Immature natural killer cell (primary cell): Measurements from ENCODE around the gene CCNY. TPM values are rescaled to one million over a fixed set of nuclear protein-coding genes. Genes with fewer than 3 reads are reported as not detected.

Experiments used
- DNase-seq, 3 donors: peaks; one replicate each; pipeline ENCODE4 v3.0.0; 2022; ENCODE audit warnings: mixed read lengths in 1 of 3
- H3K27ac Mint-ChIP-seq, 6 donors: one replicate each; pipeline ENCODE4 v1.8.0; 2020; ENCODE audit warnings: mixed read lengths in 6 of 6, mild to moderate bottlenecking in 5 of 6, inconsistent platforms in 4 of 6, moderate library complexity in 3 of 6
- H3K27me3 Mint-ChIP-seq, 3 donors: one replicate each; pipeline ENCODE4 v1.8.0; 2020 to 2021; ENCODE audit warnings: low read depth in 3 of 3, mild to moderate bottlenecking in 3 of 3, mixed read lengths in 3 of 3, moderate library complexity in 3 of 3, inconsistent platforms in 1 of 3
- H3K36me3 Mint-ChIP-seq, 3 donors: one replicate each; pipeline ENCODE4 v1.8.0; 2020; ENCODE audit warnings: mixed read lengths in 3 of 3, inconsistent platforms in 2 of 3, mild to moderate bottlenecking in 2 of 3
- H3K4me1 Mint-ChIP-seq, 2 donors: one replicate each; pipeline ENCODE4 v1.8.0; 2020; ENCODE audit warnings: inconsistent platforms in 2 of 2, mild to moderate bottlenecking in 2 of 2, mixed read lengths in 2 of 2, moderate library complexity in 1 of 2
- H3K4me3 Mint-ChIP-seq, 5 donors: one replicate each; pipeline ENCODE4 v1.8.0; 2020; ENCODE audit warnings: mild to moderate bottlenecking in 5 of 5, mixed read lengths in 5 of 5, inconsistent platforms in 3 of 5, moderate library complexity in 3 of 5
- H3K9me3 Mint-ChIP-seq, 6 donors: one replicate each; pipeline ENCODE4 v1.8.0; 2020; ENCODE audit warnings: mild to moderate bottlenecking in 6 of 6, mixed read lengths in 6 of 6, inconsistent platforms in 4 of 6, moderate library complexity in 3 of 6
- polyA plus RNA-seq, 3 donors: library from polyadenylated mRNA; unstranded; fragments of 300-500 nt; fragmentation: Illumina TruSeq; gene quantifications; one replicate each; pipeline ENCODE4 v1.2.3, GENCODE V29; 2021

The CCNY gene
- polyA plus RNA-seq, 3 donors from 2014 or later: 7.8 to 13.2 (median 12.4) TPM

- DNase-seq: no peak
- H3K9me3 Mint-ChIP-seq: no peaks in the 10 kb centered on the region
Measured at GRCh38 chr10:35579726-35580422, 243.6 kb downstream of the CCNY start.

GRCh38 chr10:35580423-35580770, 244.1 kb downstream of the CCNY start:
- Mint-ChIP-seq H3K36me3 (peaks cover 0 to 3% (median 3%) of the 10 kb centered on the region in 3 donors), H3K4me3 (no peak overlapping the region), H3K9me3 (no peaks in the 10 kb centered on the region), H3K27ac (no peak overlapping the region), H3K27me3 (peaks cover 1 to 17% (median 2%) of the 10 kb centered on the region in 3 donors), H3K4me1 (no peaks in the 10 kb centered on the region)
- DNase-seq: no peak

More at GRCh38 chr10:35579726-35580422, 243.6 kb downstream of the CCNY start:
- Mint-ChIP-seq H3K27ac (no peak overlapping the region), H3K4me3 (no peak overlapping the region), H3K4me1 (no peaks in the 10 kb centered on the region), H3K27me3 (peaks cover 0 to 17% (median 2%) of the 10 kb centered on the region in 3 donors), H3K36me3 (peaks cover 0 to 6% (median 5%) of the 10 kb centered on the region in 3 donors)

- H3K4me3 Mint-ChIP-seq: no peak overlapping the region
- peaks cover 1 to 17% (median 2%) of the 10 kb centered on the region in 3 donors for H3K27me3 Mint-ChIP-seq
- no peak overlapping the region for H3K27ac Mint-ChIP-seq
- H3K4me1 Mint-ChIP-seq: no peaks in the 10 kb centered on the region
- DNase-seq: no peak
- H3K36me3 Mint-ChIP-seq: no peaks in the 10 kb centered on the region
- H3K9me3 Mint-ChIP-seq: no peaks in the 10 kb centered on the region
Measured at GRCh38 chr10:35581655-35582054, 245.3 kb downstream of the CCNY start.

GRCh38 chr10:35584946-35585345, 248.6 kb downstream of the CCNY start:
- Mint-ChIP-seq H3K4me3 (no peak overlapping the region), H3K9me3 (no peaks in the 10 kb centered on the region), H3K4me1 (no peaks in the 10 kb centered on the region), H3K27ac (no peak overlapping the region), H3K36me3 (no peaks in the 10 kb centered on the region), H3K27me3 (peaks cover 3 to 8% (median 4%) of the 10 kb centered on the region in 3 donors)
- DNase-seq: no peak

- no peaks in the 10 kb centered on the region for H3K36me3 Mint-ChIP-seq
- no peak overlapping the region for H3K4me3 Mint-ChIP-seq
- DNase-seq: no peak
- H3K27me3 Mint-ChIP-seq: peaks cover 3 to 6% (median 4%) of the 10 kb centered on the region in 3 donors
- H3K4me1 Mint-ChIP-seq: no peaks in the 10 kb centered on the region
- peaks cover 0 to 1% (median 0%) of the 10 kb centered on the region in 6 donors for H3K9me3 Mint-ChIP-seq
- no peak overlapping the region for H3K27ac Mint-ChIP-seq
Measured at GRCh38 chr10:35585356-35585755, 249.0 kb downstream of the CCNY start.

- peaks cover 3 to 8% (median 5%) of the 10 kb centered on the region in 3 donors for H3K27me3 Mint-ChIP-seq
- no peaks in the 10 kb centered on the region for H3K36me3 Mint-ChIP-seq
- H3K4me3 Mint-ChIP-seq: no peak overlapping the region
- DNase-seq: no peak
- no peak overlapping the region for H3K27ac Mint-ChIP-seq
- peaks cover 0 to 8% (median 1%) of the 10 kb centered on the region in 6 donors for H3K9me3 Mint-ChIP-seq
- no peaks in the 10 kb centered on the region for H3K4me1 Mint-ChIP-seq
Measured at GRCh38 chr10:35585903-35586535, 249.7 kb downstream of the CCNY start.

GRCh38 chr10:35588836-35589235, 252.5 kb downstream of the CCNY start:
- no peaks in the 10 kb centered on the region for H3K4me1 Mint-ChIP-seq
- H3K9me3 Mint-ChIP-seq: peaks cover 0 to 11% (median 2%) of the 10 kb centered on the region in 6 donors
- no peaks in the 10 kb centered on the region for H3K36me3 Mint-ChIP-seq
- H3K27ac Mint-ChIP-seq: no peak overlapping the region
- peaks cover 3 to 7% (median 5%) of the 10 kb centered on the region in 3 donors for H3K27me3 Mint-ChIP-seq
- no peak overlapping the region for H3K4me3 Mint-ChIP-seq
- DNase-seq: no peak

- Mint-ChIP-seq H3K36me3 (no peaks in the 10 kb centered on the region), H3K9me3 (peaks cover 0 to 11% (median 3%) of the 10 kb centered on the region in 6 donors), H3K27ac (no peak overlapping the region), H3K4me1 (no peaks in the 10 kb centered on the region), H3K27me3 (peaks cover 3 to 7% (median 3%) of the 10 kb centered on the region in 3 donors), H3K4me3 (no peak overlapping the region)
- DNase-seq: no peak
Measured at GRCh38 chr10:35592441-35592840, 256.1 kb downstream of the CCNY start.

- H3K36me3 Mint-ChIP-seq: no peaks in the 10 kb centered on the region
- no peak overlapping the region for H3K27ac Mint-ChIP-seq
- peaks cover 2 to 11% (median 3%) of the 10 kb centered on the region in 3 donors for H3K27me3 Mint-ChIP-seq
- peaks cover 0 to 11% (median 3%) of the 10 kb centered on the region in 6 donors for H3K9me3 Mint-ChIP-seq
- H3K4me3 Mint-ChIP-seq: no peak overlapping the region
- no peaks in the 10 kb centered on the region for H3K4me1 Mint-ChIP-seq
- no peak for DNase-seq
Measured at GRCh38 chr10:35594115-35595079, 258.1 kb downstream of the CCNY start.

GRCh38 chr10:35595106-35595505, 258.8 kb downstream of the CCNY start:
- DNase-seq: no peak
- no peaks in the 10 kb centered on the region for H3K36me3 Mint-ChIP-seq
- no peak overlapping the region for H3K4me3 Mint-ChIP-seq
- peaks cover 3 to 12% (median 4%) of the 10 kb centered on the region in 3 donors for H3K27me3 Mint-ChIP-seq
- no peak overlapping the region for H3K27ac Mint-ChIP-seq
- no peaks in the 10 kb centered on the region for H3K4me1 Mint-ChIP-seq
- peaks cover 0 to 11% (median 3%) of the 10 kb centered on the region in 6 donors for H3K9me3 Mint-ChIP-seq

GRCh38 chr10:35598379-35598778, 262.1 kb downstream of the CCNY start:
- Mint-ChIP-seq H3K4me1 (no peaks in the 10 kb centered on the region), H3K27me3 (peaks cover 3 to 6% (median 4%) of the 10 kb centered on the region in 3 donors), H3K27ac (no peak overlapping the region), H3K9me3 (peaks cover 0 to 3% (median 0%) of the 10 kb centered on the region in 6 donors), H3K36me3 (no peaks in the 10 kb centered on the region), H3K4me3 (no peak overlapping the region)
- DNase-seq: no peak

GRCh38 chr10:35600193-35600592, 263.9 kb downstream of the CCNY start:
- no peak for DNase-seq
- peaks cover 0 to 8% (median 8%) of the 10 kb centered on the region in 3 donors for H3K27me3 Mint-ChIP-seq
- no peak overlapping the region for H3K27ac Mint-ChIP-seq
- H3K36me3 Mint-ChIP-seq: no peaks in the 10 kb centered on the region
- H3K4me1 Mint-ChIP-seq: no peaks in the 10 kb centered on the region
- peaks cover 0 to 3% (median 0%) of the 10 kb centered on the region in 6 donors for H3K9me3 Mint-ChIP-seq
- no peak overlapping the region for H3K4me3 Mint-ChIP-seq

GRCh38 chr10:35605191-35605590, 268.9 kb downstream of the CCNY start, which contains the start of gene GJD4:
Gene GJD4 (plus strand): TSS chr10:35605341. CDS start chr10:35605568, 227 bp downstream.
- Mint-ChIP-seq H3K9me3 (peaks cover 0 to 3% (median 0%) of the 10 kb centered on the region in 6 donors), H3K4me1 (peaks cover 5 to 7% of the 10 kb centered on the region in 2 donors), H3K27me3 (peaks cover 9 to 20% (median 9%) of the 10 kb centered on the region in 3 donors), H3K36me3 (peaks cover 0 to 3% (median 0%) of the 10 kb centered on the region in 3 donors), H3K27ac (no peak within 1 kb of the TSS), H3K4me3 (no peak within 1 kb of the TSS)
- no peak for DNase-seq
